Hepatocyte (in vitro differentiated cells): ENCODE results near the gene AGBL4. TPM values are rescaled to one million over a fixed set of nuclear protein-coding genes. Genes with fewer than 3 reads are reported as not detected.

Experiments
- DNase-seq: peaks from one replicate; pipeline ENCODE4 v3.0.0-alpha.2; 2016; ENCODE audit warnings: low spot score
- H2AFZ ChIP-seq: fragments of 200-600 bp; sonication (generic); 2 replicates; pipeline ENCODE4 v1.6.0; 2016; ENCODE audit warnings: antibody characterized with exemption, mild to moderate bottlenecking
- H3K27ac ChIP-seq: fragments of 200-600 bp; sonication (generic); 2 replicates; pipeline ENCODE4 v1.5.1; 2016; ENCODE audit warnings: mild to moderate bottlenecking
- H3K27me3 ChIP-seq: fragments of 200-600 bp; sonication (generic); 2 replicates; pipeline ENCODE4 v1.6.1; 2016
- H3K36me3 ChIP-seq: fragments of 200-600 bp; sonication (generic); replicated peaks from 2 replicates; pipeline ENCODE4 v1.5.1; 2016; ENCODE audit warnings: low read depth; ENCODE audit not compliant: insufficient read depth
- H3K4me1 ChIP-seq: fragments of 200-600 bp; sonication (generic); 2 replicates; pipeline ENCODE4 v1.5.1; 2016; ENCODE audit warnings: mild to moderate bottlenecking, moderate library complexity; ENCODE audit not compliant: insufficient read depth
- H3K4me2 ChIP-seq: fragments of 200-600 bp; sonication (generic); 2 replicates; pipeline ENCODE4 v1.6.0; 2016
- H3K4me3 ChIP-seq: fragments of 200-600 bp; sonication (generic); 2 replicates; pipeline ENCODE4 v1.5.1; 2016; ENCODE audit warnings: mild to moderate bottlenecking
- H3K79me2 ChIP-seq: fragments of 200-600 bp; sonication (generic); 2 replicates; pipeline ENCODE4 v1.6.0; 2017; ENCODE audit warnings: mild to moderate bottlenecking
- H3K9me2 ChIP-seq: fragments of 200-600 bp; sonication (generic); replicated peaks from 2 replicates; pipeline ENCODE4 v1.6.0; 2017; ENCODE audit warnings: mild to moderate bottlenecking; ENCODE audit not compliant: insufficient read depth
- H3K9me3 ChIP-seq: fragments of 200-600 bp; sonication (generic); 2 replicates; pipeline ENCODE4 v1.5.1; 2016; ENCODE audit warnings: low read depth, mild to moderate bottlenecking
- H4K20me1 ChIP-seq: fragments of 200-600 bp; sonication (generic); 2 replicates; pipeline ENCODE4 v1.6.0; 2016; ENCODE audit warnings: mild to moderate bottlenecking; ENCODE audit not compliant: insufficient read depth, poor library complexity, severe bottlenecking
- EZH2 ChIP-seq: fragments of 200-600 bp; sonication (generic); IDR thresholded peaks from 2 replicates; pipeline ENCODE4 v1.6.1; 2016; ENCODE audit warnings: antibody characterized with exemption, mild to moderate bottlenecking, borderline replicate concordance
- EZH2phosphoT487 ChIP-seq: fragments of 200-600 bp; sonication (generic); IDR thresholded peaks from one replicate; pipeline ENCODE4 v1.6.1; 2018; ENCODE audit warnings: antibody characterized with exemption, mild to moderate bottlenecking, low read depth, moderate library complexity; ENCODE audit not compliant: unreplicated experiment, severe bottlenecking
- WGBS: methylation state at CpG from one replicate; pipeline ENCODE4 v1.1.6; 2016; ENCODE audit warnings: low lambda C conversion rate; ENCODE audit errors: missing lambda C conversion rate; 5-methylcytosine and 5-hydroxymethylcytosine counted together
- polyA plus RNA-seq: library from polyadenylated mRNA; unstranded; fragments of >200 nt; fragmentation: Nextera tagmentation; extraction: Ambion mirVana; gene quantifications from 2 replicates; pipeline ENCODE4 v1.2.1, GENCODE V29; 2016
- total RNA-seq: library from RNA; depleted of rRNA; stranded (reverse); fragments of >200 nt; gene quantifications from 2 replicates; pipeline ENCODE4 v1.2.3, GENCODE V29; 2014
- TF ChIP-seq, protein P1 (sequence below): fragments of 200-600 bp; sonication (generic); IDR thresholded peaks from 2 replicates; pipeline ENCODE4 v1.5.1; 2016; ENCODE audit warnings: antibody characterized with exemption, mild to moderate bottlenecking; ENCODE audit not compliant: poor library complexity

Gene AGBL4
- total and polyA plus RNA-seq, 2 experiments from 2014 or later: 0.50 to 0.73 TPM

DNA sequence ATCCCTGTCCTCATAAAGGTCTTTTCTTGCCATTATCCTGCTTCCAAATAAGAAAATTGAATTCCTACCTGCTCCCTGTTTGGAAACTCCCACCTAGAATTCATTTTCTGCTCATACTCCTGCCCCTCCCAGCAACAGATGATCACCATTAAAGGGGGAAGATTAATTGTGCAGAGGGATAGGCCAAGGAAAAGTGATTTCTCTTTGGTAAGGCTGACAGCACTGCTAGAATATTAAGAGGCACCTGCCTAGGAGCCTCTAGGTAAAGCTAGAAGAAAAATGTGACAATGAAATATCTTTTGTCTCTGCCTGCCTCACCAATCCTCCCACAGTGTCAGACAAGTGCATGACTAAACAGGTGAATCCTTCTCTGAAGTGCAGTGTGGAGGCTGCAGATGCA, 1474.8 kb downstream of the AGBL4 start:
- Histone ChIP-seq H3K27me3 (peaks cover 25% of the 10 kb centered on the region), H3K4me2 (no peak overlapping the region), H2AFZ (no peak overlapping the region), H3K4me3 (no peak overlapping the region), H3K79me2 (no peaks in the 10 kb centered on the region), H4K20me1 (no peaks in the 10 kb centered on the region), H3K9me3 (no peaks in the 10 kb centered on the region), H3K9me2 (no peaks in the 10 kb centered on the region), H3K27ac (no peak overlapping the region), H3K4me1 (no peaks in the 10 kb centered on the region), H3K36me3 (no peaks in the 10 kb centered on the region)
- DNase-seq: no peak
- no peak for TF ChIP-seq EZH2phosphoT487
- TF ChIP-seq, protein P1, sequence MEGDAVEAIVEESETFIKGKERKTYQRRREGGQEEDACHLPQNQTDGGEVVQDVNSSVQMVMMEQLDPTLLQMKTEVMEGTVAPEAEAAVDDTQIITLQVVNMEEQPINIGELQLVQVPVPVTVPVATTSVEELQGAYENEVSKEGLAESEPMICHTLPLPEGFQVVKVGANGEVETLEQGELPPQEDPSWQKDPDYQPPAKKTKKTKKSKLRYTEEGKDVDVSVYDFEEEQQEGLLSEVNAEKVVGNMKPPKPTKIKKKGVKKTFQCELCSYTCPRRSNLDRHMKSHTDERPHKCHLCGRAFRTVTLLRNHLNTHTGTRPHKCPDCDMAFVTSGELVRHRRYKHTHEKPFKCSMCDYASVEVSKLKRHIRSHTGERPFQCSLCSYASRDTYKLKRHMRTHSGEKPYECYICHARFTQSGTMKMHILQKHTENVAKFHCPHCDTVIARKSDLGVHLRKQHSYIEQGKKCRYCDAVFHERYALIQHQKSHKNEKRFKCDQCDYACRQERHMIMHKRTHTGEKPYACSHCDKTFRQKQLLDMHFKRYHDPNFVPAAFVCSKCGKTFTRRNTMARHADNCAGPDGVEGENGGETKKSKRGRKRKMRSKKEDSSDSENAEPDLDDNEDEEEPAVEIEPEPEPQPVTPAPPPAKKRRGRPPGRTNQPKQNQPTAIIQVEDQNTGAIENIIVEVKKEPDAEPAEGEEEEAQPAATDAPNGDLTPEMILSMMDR: no peak
- TF ChIP-seq EZH2: no peak

DNA sequence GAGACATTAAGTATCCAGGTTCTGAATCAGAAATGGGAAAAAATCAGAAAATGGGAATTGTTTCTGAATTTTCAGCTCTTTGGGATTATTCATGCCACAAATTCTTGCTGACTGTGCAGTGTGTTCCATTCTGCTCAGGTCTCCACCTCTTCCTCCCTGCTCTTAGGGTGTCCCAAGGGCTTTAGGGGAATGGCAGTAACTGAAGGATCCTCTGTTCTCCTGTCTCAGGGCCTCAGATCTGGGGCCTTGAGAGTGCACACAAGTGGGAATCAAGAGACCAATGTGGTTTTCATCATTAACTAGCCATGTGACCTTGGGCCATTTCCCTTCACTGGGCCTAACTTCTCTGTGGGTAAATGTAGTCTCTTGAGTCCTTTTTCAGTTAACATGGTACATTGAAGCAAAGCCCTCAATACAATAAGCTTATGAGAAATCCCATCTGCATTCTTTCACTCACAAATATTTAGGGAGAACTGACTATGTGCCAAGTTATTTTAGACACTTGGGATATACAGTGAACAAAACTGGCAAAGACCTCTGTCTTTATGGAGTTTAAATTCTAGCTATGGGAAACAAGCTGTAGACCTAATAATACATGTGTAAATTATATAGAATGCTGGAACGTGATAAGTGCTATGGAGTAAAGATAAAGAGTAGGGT, 1476.1 kb downstream of the AGBL4 start:
- Histone ChIP-seq H3K9me3 (no peaks in the 10 kb centered on the region), H4K20me1 (no peaks in the 10 kb centered on the region), H3K79me2 (no peaks in the 10 kb centered on the region), H3K4me3 (no peak overlapping the region), H3K27ac (no peak overlapping the region), H3K4me2 (no peak overlapping the region), H3K36me3 (no peaks in the 10 kb centered on the region), H2AFZ (no peak overlapping the region), H3K4me1 (no peaks in the 10 kb centered on the region), H3K27me3 (peaks cover 25% of the 10 kb centered on the region), H3K9me2 (no peaks in the 10 kb centered on the region)
- WGBS: 100% methylated on average over 1 of the region's 1 CpG
- no peak for DNase-seq
- TF ChIP-seq EZH2phosphoT487 (no peak), EZH2 (no peak)
- TF ChIP-seq, protein P1: no peak

DNA sequence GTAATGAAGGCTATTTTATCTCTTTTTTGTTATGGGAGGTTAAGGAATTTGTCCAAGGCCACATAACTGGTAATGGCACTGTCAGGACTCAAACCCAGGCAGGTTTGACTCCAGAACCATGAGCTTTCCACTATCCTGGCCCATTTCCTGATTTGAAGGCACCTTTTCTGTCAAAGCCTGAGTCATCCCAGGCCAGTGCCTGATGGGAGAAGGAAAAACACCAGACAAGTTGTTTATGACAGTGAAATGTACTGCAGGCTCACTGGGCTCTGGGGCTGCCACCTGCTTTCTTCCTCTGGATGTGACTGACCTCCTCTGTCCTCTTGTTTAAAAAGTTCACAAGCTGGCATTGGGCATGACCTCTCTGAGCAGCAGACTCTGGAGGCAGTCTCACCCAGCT, 1479.9 kb downstream of the AGBL4 start:
- Histone ChIP-seq H3K9me2 (no peaks in the 10 kb centered on the region), H3K36me3 (no peaks in the 10 kb centered on the region), H2AFZ (no peak overlapping the region), H3K27me3 (peaks cover 27% of the 10 kb centered on the region), H3K79me2 (no peaks in the 10 kb centered on the region), H3K4me3 (no peak overlapping the region), H4K20me1 (no peaks in the 10 kb centered on the region), H3K27ac (no peak overlapping the region), H3K4me2 (no peak overlapping the region), H3K4me1 (no peaks in the 10 kb centered on the region), H3K9me3 (no peaks in the 10 kb centered on the region)
- TF ChIP-seq EZH2: no peak
- no peak for TF ChIP-seq EZH2phosphoT487
- TF ChIP-seq, protein P1: no peak
- DNase-seq: no peak

DNA sequence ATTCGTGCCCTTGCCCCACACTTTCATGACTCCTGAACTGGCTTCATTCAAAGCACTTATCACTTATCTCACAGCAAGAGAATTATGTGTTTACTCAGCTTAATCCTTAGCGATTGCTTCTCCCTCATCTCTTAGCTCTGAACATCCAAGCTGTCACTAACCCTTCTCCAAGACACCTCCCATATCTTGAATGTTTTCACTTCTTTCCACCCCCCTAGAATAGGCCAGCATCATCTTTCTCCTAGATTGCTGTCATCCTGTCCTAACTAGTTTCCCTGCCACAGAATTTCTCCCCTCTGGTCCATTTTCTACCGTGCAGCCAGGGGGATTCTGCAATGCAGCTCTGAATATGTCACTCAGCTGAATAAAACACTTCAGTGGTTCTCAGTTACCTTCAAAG, 1483.2 kb downstream of the AGBL4 start:
- Histone ChIP-seq H2AFZ (no peak overlapping the region), H3K9me3 (no peaks in the 10 kb centered on the region), H3K4me2 (no peak overlapping the region), H3K27ac (no peak overlapping the region), H3K4me1 (no peaks in the 10 kb centered on the region), H3K9me2 (no peaks in the 10 kb centered on the region), H3K4me3 (no peak overlapping the region), H3K79me2 (no peaks in the 10 kb centered on the region), H4K20me1 (no peaks in the 10 kb centered on the region), H3K27me3 (peaks cover 44% of the 10 kb centered on the region), H3K36me3 (no peaks in the 10 kb centered on the region)
- no peak for TF ChIP-seq EZH2
- TF ChIP-seq, protein P1: no peak
- 21% methylated on average over 3 of the region's 3 CpGs for WGBS
- DNase-seq: no peak
